Endothelial cell (in vitro differentiated cells): ENCODE measurements around the gene GPR17. TPM values are rescaled to one million over a fixed set of nuclear protein-coding genes. Genes with fewer than 3 reads are reported as not detected.

Source experiments
- DNase-seq: peaks from one replicate; pipeline ENCODE4 v3.0.0; 2021; ENCODE audit warnings: low spot score
- H3K27ac Mint-ChIP-seq: one replicate; pipeline ENCODE4 v1.8.0; 2021; ENCODE audit warnings: mixed read lengths, inconsistent platforms; ENCODE audit not compliant: unreplicated experiment
- H3K27me3 Mint-ChIP-seq: one replicate; pipeline ENCODE4 v1.8.0; 2021; ENCODE audit warnings: mild to moderate bottlenecking, moderate library complexity, mixed read lengths, inconsistent platforms; ENCODE audit not compliant: unreplicated experiment
- H3K36me3 Mint-ChIP-seq: one replicate; pipeline ENCODE4 v1.8.0; 2021; ENCODE audit warnings: mild to moderate bottlenecking, low read depth, mixed read lengths, inconsistent platforms; ENCODE audit not compliant: unreplicated experiment
- H3K4me1 Mint-ChIP-seq: one replicate; pipeline ENCODE4 v1.8.0; 2021; ENCODE audit warnings: mild to moderate bottlenecking, mixed read lengths, inconsistent platforms; ENCODE audit not compliant: unreplicated experiment
- H3K4me3 Mint-ChIP-seq: one replicate; pipeline ENCODE4 v1.8.0; 2021; ENCODE audit warnings: mild to moderate bottlenecking, mixed read lengths, inconsistent platforms; ENCODE audit not compliant: unreplicated experiment
- H3K9me3 Mint-ChIP-seq: one replicate; pipeline ENCODE4 v1.8.0; 2021; ENCODE audit warnings: mixed read lengths, inconsistent platforms; ENCODE audit not compliant: unreplicated experiment
- total RNA-seq: library from RNA; stranded (reverse); fragmentation: NEBNext Ultra II Directional; extraction: Animal tissue kit (Norgen Biotek cat#: 25700); gene quantifications from one replicate; pipeline ENCODE4 v1.2.1, GENCODE V29; 2021; ENCODE audit not compliant: unreplicated experiment
- TF ChIP-seq, protein P1 (sequence below): fragments of 200-600 bp; sonication (generic); IDR thresholded peaks from one replicate; pipeline ENCODE4 v1.5.0; 2021; ENCODE audit warnings: antibody characterized with exemption; ENCODE audit not compliant: unreplicated experiment

The GPR17 gene
- total RNA-seq, 1 donor from 2014 or later = 0.15 TPM

DNA sequence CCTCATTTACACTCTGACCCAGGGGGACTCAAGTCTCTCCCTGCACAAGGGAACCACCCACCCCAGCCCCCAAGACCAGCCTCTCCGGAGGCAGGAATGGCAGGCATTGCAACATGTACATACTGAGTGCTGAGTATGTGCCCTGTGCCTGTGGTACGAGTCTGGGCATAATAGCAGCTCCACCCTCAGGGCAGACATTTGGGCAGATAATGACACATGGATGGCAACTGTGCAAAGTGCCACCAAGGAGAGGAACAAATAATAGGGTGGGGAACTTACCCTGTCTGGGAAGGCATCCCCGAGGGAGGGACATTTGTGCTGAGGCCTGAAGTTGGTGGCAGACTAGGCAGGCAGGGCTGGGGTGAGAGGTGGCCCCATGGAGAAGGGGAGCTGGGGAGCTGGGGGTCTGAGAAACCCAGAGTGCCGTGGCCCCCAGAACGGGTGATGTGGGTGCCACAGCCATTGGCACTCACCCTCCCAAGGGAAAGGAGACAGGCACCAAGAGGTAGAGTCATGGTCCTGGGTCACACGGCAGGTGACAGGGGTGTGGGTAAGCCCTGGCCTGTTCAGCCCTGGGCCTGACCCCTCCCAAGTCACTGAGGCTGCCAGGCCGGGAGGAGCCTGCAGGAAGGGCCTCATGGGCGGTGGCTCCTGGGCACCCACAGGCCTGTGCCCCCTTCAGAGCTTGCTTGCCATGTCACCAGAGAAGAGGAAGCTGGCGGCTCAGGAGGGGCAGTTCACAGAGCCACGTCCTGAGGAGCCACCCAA is 15.7 kb upstream of the GPR17 start:
- Mint-ChIP-seq H3K4me3 (no peak overlapping the region), H3K27ac (no peak overlapping the region), H3K36me3 (peaks cover 4% of the 10 kb centered on the region), H3K4me1 (peaks cover 4% of the 10 kb centered on the region), H3K9me3 (no peaks in the 10 kb centered on the region), H3K27me3 (peaks cover 5% of the 10 kb centered on the region)
- DNase-seq = no peak
- TF ChIP-seq, protein P1, sequence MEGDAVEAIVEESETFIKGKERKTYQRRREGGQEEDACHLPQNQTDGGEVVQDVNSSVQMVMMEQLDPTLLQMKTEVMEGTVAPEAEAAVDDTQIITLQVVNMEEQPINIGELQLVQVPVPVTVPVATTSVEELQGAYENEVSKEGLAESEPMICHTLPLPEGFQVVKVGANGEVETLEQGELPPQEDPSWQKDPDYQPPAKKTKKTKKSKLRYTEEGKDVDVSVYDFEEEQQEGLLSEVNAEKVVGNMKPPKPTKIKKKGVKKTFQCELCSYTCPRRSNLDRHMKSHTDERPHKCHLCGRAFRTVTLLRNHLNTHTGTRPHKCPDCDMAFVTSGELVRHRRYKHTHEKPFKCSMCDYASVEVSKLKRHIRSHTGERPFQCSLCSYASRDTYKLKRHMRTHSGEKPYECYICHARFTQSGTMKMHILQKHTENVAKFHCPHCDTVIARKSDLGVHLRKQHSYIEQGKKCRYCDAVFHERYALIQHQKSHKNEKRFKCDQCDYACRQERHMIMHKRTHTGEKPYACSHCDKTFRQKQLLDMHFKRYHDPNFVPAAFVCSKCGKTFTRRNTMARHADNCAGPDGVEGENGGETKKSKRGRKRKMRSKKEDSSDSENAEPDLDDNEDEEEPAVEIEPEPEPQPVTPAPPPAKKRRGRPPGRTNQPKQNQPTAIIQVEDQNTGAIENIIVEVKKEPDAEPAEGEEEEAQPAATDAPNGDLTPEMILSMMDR = no peak

DNA sequence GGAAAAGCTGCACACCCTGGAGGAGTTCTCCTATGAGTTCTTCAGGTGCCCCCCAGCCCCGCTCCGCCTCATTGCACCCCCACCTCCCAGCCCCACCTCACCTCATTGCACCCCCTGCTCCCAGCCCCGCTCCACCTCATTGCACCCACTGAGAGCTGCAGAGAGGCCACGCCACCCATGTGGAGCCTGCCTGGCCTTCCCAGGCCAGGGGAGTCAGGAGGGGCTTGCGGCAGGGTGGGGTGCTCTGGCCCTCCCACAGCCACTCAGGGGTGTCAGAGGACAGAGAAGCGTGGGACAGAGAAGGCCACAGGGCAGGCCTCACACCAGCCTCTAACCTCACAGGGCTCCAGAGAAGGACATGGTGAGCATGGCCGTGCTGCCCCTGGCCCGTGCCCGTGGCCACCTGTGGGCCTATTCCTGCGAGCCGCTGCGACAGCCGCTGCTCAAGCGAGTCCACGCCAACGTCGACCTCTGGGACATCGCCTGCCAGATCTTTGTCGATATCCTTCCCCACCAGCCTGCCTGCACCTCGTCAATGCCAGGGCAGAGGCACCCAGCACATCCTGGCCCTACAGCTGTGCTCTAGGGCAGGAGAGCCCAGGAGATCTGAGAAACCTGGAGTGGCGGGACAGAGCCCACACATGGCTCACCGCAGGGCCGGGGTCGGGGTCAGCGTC is 15.0 kb upstream of the GPR17 start:
- Mint-ChIP-seq H3K4me1 (peaks cover 4% of the 10 kb centered on the region), H3K4me3 (no peak overlapping the region), H3K36me3 (peaks cover 1% of the 10 kb centered on the region), H3K27ac (no peak overlapping the region), H3K27me3 (peaks cover 3% of the 10 kb centered on the region), H3K9me3 (no peaks in the 10 kb centered on the region)
- TF ChIP-seq, protein P1 = no peak
- DNase-seq = no peak

DNA sequence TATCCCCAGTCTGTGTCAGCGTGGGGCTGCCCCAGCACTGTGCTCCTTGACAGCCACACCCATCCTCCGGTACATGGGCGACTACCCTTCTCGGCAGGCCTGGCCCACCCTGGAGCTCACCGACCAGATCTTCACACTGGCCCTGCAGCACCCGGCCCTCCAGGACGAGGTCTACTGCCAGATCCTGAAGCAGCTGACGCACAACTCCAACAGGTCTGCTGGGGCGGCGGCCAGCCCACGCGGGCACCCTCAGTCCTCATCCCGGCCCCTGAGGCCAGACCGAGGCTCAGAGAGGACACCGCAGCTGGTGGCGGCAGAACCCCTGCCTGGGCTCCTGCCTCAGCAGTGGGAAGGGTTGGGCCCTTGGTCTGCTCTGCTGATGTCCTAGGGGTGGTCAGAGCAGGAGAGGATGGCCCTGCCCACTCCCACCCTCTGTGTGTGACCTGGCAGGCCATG is 14.4 kb upstream of the GPR17 start:
- Mint-ChIP-seq H3K4me3 (no peak overlapping the region), H3K4me1 (peaks cover 4% of the 10 kb centered on the region), H3K9me3 (no peaks in the 10 kb centered on the region), H3K36me3 (no peaks in the 10 kb centered on the region), H3K27me3 (no peaks in the 10 kb centered on the region), H3K27ac (no peak overlapping the region)
- TF ChIP-seq, protein P1 = no peak
- DNase-seq = no peak

DNA sequence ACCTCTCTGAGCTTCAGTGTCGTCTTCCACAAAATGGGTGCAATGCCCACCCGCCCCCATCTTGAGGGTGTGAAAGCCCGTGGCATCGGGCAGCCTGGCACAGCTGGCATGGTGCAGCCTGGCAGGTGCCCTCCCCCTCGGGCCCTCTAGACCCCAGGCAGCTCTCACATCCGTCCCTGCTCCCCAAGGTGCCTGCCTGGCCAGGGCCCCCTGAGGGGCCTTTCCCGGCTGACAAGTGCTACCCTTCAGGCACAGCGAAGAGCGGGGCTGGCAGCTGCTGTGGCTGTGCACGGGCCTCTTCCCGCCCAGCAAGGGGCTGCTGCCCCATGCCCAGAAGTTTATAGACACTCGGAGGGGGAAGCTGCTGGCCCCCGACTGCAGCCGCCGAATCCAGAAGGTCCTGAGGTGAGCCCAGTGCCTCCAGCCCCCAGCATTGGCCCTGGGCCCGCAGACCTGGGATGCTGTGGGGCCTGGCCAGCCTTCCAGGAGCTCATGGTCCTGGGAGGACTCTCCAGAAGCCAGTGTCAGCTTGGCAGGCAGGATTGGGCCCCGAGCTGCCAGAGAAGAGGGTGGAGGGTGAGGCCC is 13.9 kb upstream of the GPR17 start:
- H3K27ac Mint-ChIP-seq = no peak overlapping the region
- no peaks in the 10 kb centered on the region for H3K36me3 Mint-ChIP-seq
- H3K9me3 Mint-ChIP-seq = no peaks in the 10 kb centered on the region
- no peak overlapping the region for H3K4me3 Mint-ChIP-seq
- peaks cover 4% of the 10 kb centered on the region for H3K4me1 Mint-ChIP-seq
- no peaks in the 10 kb centered on the region for H3K27me3 Mint-ChIP-seq
- DNase-seq = no peak
- TF ChIP-seq, protein P1 = no peak
